Measurements from ENCODE around the gene SRSF3. TPM values are rescaled to one million over a fixed set of nuclear protein-coding genes. Genes with fewer than 3 reads are reported as not detected.

SRSF3 gene
- total and polyA plus RNA-seq, 9 of the 15 experiments (the other 6 are each of a cell fraction or from before 2014, with no cell fraction given) = 337 to 1,200 (median 518) TPM

GRCh38 chr6:36594029-36594815 lies at the start of gene SRSF3 (continued):
- no peak for TF ChIP-seq ZNF398 (CRISPR knock-in tag; IDR thresholded peaks at IDR 0.05)
- peak; percentile 76 for TF ChIP-seq RNF2 (IDR thresholded peaks at IDR 0.05)
- TF ChIP-seq PRDM10 (IDR thresholded peaks at IDR 0.05; ENCODE audit: partially characterized antibody) = no peak
- peak; percentile 99 for TF ChIP-seq SMAD1 (IDR thresholded peaks at IDR 0.05; ENCODE audit: low read depth, low read length, partially characterized antibody)
- TF ChIP-seq ZNF507 (tag; conservative IDR thresholded peaks at IDR 0.05) = no peak
- peak in 1 of 2 experiments; percentile 86; a peak in 1 of 4 replicates for TF ChIP-seq ZNF639 (CRISPR knock-in tag; conservative IDR thresholded peaks at IDR 0.05 in 1 of 2, IDR thresholded peaks at IDR 0.05 in 1 of 2)
- TF ChIP-seq GTF2E2 (tag; IDR thresholded peaks at IDR 0.05) = peak; percentile 99
- TF ChIP-seq PRMT5 (CRISPR knock-in tag; IDR thresholded peaks at IDR 0.05) = 0 out of 2 replicates have a peak, but pooled peaks have one; percentile 62
- TF ChIP-seq ZBTB5 (IDR thresholded peaks at IDR 0.05) = no peak
- TF ChIP-seq U2AF2 (optimal IDR thresholded peaks at IDR 0.05; ENCODE audit: low read depth, low read length) = no peak
- 0 out of 2 replicates have a peak, but pooled peaks have one; percentile 62 for TF ChIP-seq ZNF175 (CRISPR knock-in tag; IDR thresholded peaks at IDR 0.05; ENCODE audit: low read depth)
- TF ChIP-seq ZNF224 (CRISPR knock-in tag; IDR thresholded peaks at IDR 0.05) = 0 out of 2 replicates have a peak, but pooled peaks have one; percentile 54
- TF ChIP-seq POLR2B (IDR thresholded peaks at IDR 0.05; ENCODE audit: low read depth, partially characterized antibody) = peak; percentile 100
- TF ChIP-seq BRF1 (IDR thresholded peaks at IDR 0.05; ENCODE audit: borderline replicate concordance, extremely low read depth, insufficient read length) = no peak
- peak; percentile 12; the same call in 1 of the 2 replicates for TF ChIP-seq ZNF449 (CRISPR knock-in tag; IDR thresholded peaks at IDR 0.05)
